Measurements from ENCODE around the gene PDGFRB. TPM values are rescaled to one million over a fixed set of nuclear protein-coding genes. Genes with fewer than 3 reads are reported as not detected.

PDGFRB gene
- polyA plus RNA-seq, 2 of the 4 experiments (the other 2 are of a cell fraction), result 0.22 TPM

GRCh38 chr5:150186897-150187296 is 31.3 kb upstream of the PDGFRB start (continued):
- TF ChIP-seq PBX3 (IDR thresholded peaks at IDR 0.05) (no peak), EP300 (IDR thresholded peaks at IDR 0.05) (no peak), RAD21 (conservative IDR thresholded peaks at IDR 0.05 in 1 of 2, IDR thresholded peaks at IDR 0.05 in 1 of 2) (no peak), ESRRA (IDR thresholded peaks at IDR 0.05; ENCODE audit: borderline replicate concordance, low read length) (no peak), KDM5A (IDR thresholded peaks at IDR 0.05) (no peak), HOXA7 (CRISPR knock-in tag; IDR thresholded peaks at IDR 0.05) (no peak), ZFP36 (IDR thresholded peaks at IDR 0.05; ENCODE audit: borderline replicate concordance, partially characterized antibody) (no peak), ATOH8 (CRISPR knock-in tag; IDR thresholded peaks at IDR 0.05; ENCODE audit: low read depth) (no peak)

- no peaks in the 10 kb centered on the region for H3K4me1 ChIP-seq
- H3K4me3 ChIP-seq, result no peak overlapping the region
- CTCF ChIA-PET, result interaction anchor here (1.1 to 3.6 kb wide), 3 partner anchors 13 to 165 kb away, joined by 3 to 13 read pairs (median 4); no protein-coding TSS in a partner anchor
- TF ChIP-seq ELK1 (IDR thresholded peaks at IDR 0.05; ENCODE audit: low read depth, low read length) (no peak), MAFK (IDR thresholded peaks at IDR 0.05; ENCODE audit: partially characterized antibody) (no peak), FOSL2 (IDR thresholded peaks at IDR 0.05) (no peak), FOSL2 (CRISPR knock-in tag; IDR thresholded peaks at IDR 0.05) (no peak), HOXA7 (CRISPR knock-in tag; IDR thresholded peaks at IDR 0.05) (no peak), CBX2 (IDR thresholded peaks at IDR 0.05; ENCODE audit: borderline replicate concordance, low read depth) (no peak), NR3C1 (IDR thresholded peaks at IDR 0.05) (no peak), JUNB (IDR thresholded peaks at IDR 0.05) (no peak), NPAS2 (CRISPR knock-in tag; IDR thresholded peaks at IDR 0.05; ENCODE audit: borderline replicate concordance) (no peak), HEYL (CRISPR knock-in tag; IDR thresholded peaks at IDR 0.05) (no peak), BCL3 (IDR thresholded peaks at IDR 0.05) (no peak), FOSB (CRISPR knock-in tag; IDR thresholded peaks at IDR 0.05) (no peak), RFX5 (IDR thresholded peaks at IDR 0.05) (no peak)
- ATAC-seq (no peak), FAIRE-seq (no peak), DNase-seq (ENCODE audit: low read depth in 1 of 2, low spot score in 1 of 2) (no peak)
- 81% methylated on average over 8 of the region's 8 CpGs for WGBS (ENCODE audit: missing lambda C conversion rate)
- H3K4me2 ChIP-seq, result no peak overlapping the region
- POLR2A ChIA-PET, result no interaction called here
- no peak overlapping the region for H3K27ac ChIP-seq
- H3K9me3 ChIP-seq, result no peaks in the 10 kb centered on the region
Observed at GRCh38 chr5:150186137-150186536, 30.5 kb upstream of the PDGFRB start.

- no peak for ATAC-seq
- 72% methylated on average over 12 of the region's 12 CpGs for WGBS (ENCODE audit: missing lambda C conversion rate)
- no peak for FAIRE-seq
- DNase-seq (ENCODE audit: low read depth in 1 of 2, low spot score in 1 of 2), result no peak
- POLR2A ChIA-PET, result no interaction called here
- CTCF ChIA-PET, result interaction anchor here (1.2 to 1.7 kb wide), 2 partner anchors 12 to 16 kb away, joined by 4 read pairs; no protein-coding TSS in a partner anchor
- H3K4me3 ChIP-seq, result no peak overlapping the region
- H3K9me3 ChIP-seq, result no peaks in the 10 kb centered on the region
- no peak overlapping the region for H3K4me2 ChIP-seq
- H3K27ac ChIP-seq, result no peak overlapping the region
- H3K4me1 ChIP-seq, result no peaks in the 10 kb centered on the region
- TF ChIP-seq PBX3 (IDR thresholded peaks at IDR 0.05) (no peak), CTCF (IDR thresholded peaks at IDR 0.05) (no peak), RARB (CRISPR knock-in tag; IDR thresholded peaks at IDR 0.05) (no peak), HOXB13 (CRISPR knock-in tag; IDR thresholded peaks at IDR 0.05; ENCODE audit: low read depth) (no peak), KDM1A (IDR thresholded peaks at IDR 0.05; ENCODE audit: low read depth) (no peak), TFCP2L1 (CRISPR knock-in tag; IDR thresholded peaks at IDR 0.05) (no peak), ZNF302 (CRISPR knock-in tag; IDR thresholded peaks at IDR 0.05) (no peak), NFE2L2 (conservative IDR thresholded peaks at IDR 0.05; ENCODE audit: low read length) (no peak), SMC3 (IDR thresholded peaks at IDR 0.05) (no peak), EHMT2 (IDR thresholded peaks at IDR 0.05; ENCODE audit: low read depth) (no peak)
Observed at GRCh38 chr5:150184990-150185912, 29.6 kb upstream of the PDGFRB start.

All from A549 (cell line).